Keratinocyte (primary cell): ENCODE data around the gene ZNF337. TPM values are rescaled to one million over a fixed set of nuclear protein-coding genes. Genes with fewer than 3 reads are reported as not detected.
"Not testable (repeated sequence)": the region's sequence is repeated elsewhere in the genome, so short reads cannot be mapped to it uniquely, and the experiment has no call there.

Experiments used
- DNase-seq: peaks from one replicate; pipeline ENCODE4 v3.0.0-alpha.2; 2011; ENCODE audit warnings: low read depth, missing footprints, low spot score
- FAIRE-seq: peaks from 2 replicates; lab custom pipeline; 2011; peaks lifted over from hg19 to GRCh38; lab: Jason Lieb, UNC
- H2AFZ ChIP-seq: 2 replicates; pipeline ENCODE4 v1.6.0; 2012; ENCODE audit warnings: low read length, control low read depth, inconsistent platforms; ENCODE audit not compliant: control insufficient read depth
- H3K27ac ChIP-seq: 2 replicates; pipeline ENCODE4 v1.5.1; 2011; ENCODE audit warnings: low read length; ENCODE audit not compliant: control insufficient read depth, insufficient read depth
- H3K27me3 ChIP-seq: 3 replicates; pipeline ENCODE4 v1.6.0; 2011; ENCODE audit warnings: low read length; ENCODE audit not compliant: control insufficient read depth, insufficient read depth; ENCODE audit errors: extremely low read depth
- H3K36me3 ChIP-seq, 2 experiments: 2 replicates in 1 of 2; 3 replicates in 1 of 2; pipeline ENCODE4 v1.5.1; 2011; ENCODE audit warnings: low read length in 2 of 2, mild to moderate bottlenecking in 1 of 2; ENCODE audit not compliant: control insufficient read depth in 2 of 2, insufficient read depth in 2 of 2; ENCODE audit errors: extremely low read depth in 1 of 2
- H3K4me1 ChIP-seq: 3 replicates; pipeline ENCODE4 v1.5.1; 2011; ENCODE audit warnings: low read length; ENCODE audit not compliant: control insufficient read depth, insufficient read depth; ENCODE audit errors: extremely low read depth
- H3K4me2 ChIP-seq: 3 replicates; pipeline ENCODE4 v1.6.0; 2011; ENCODE audit warnings: low read depth, low read length; ENCODE audit not compliant: control insufficient read depth, insufficient read depth; ENCODE audit errors: extremely low read depth
- H3K4me3 ChIP-seq, 3 experiments: fragments of 200-600 bp in 1 of 3; sonication (generic) in 1 of 3; 2 replicates in 2 of 3; 3 replicates in 1 of 3; pipeline ENCODE4 v1.5.1; 2011 to 2016; ENCODE audit warnings: low read length in 3 of 3, mild to moderate bottlenecking in 3 of 3, control low read depth in 2 of 3, inconsistent platforms in 1 of 3, low read depth in 1 of 3, mixed read lengths in 1 of 3, mixed run types in 1 of 3, moderate library complexity in 1 of 3; ENCODE audit not compliant: control insufficient read depth in 2 of 3, insufficient read depth in 2 of 3; ENCODE audit errors: extremely low read depth in 1 of 3
- H3K79me2 ChIP-seq: 2 replicates; pipeline ENCODE4 v1.6.0; 2012; ENCODE audit warnings: low read length; ENCODE audit not compliant: control insufficient read depth, insufficient read depth
- H3K9ac ChIP-seq: 3 replicates; pipeline ENCODE4 v1.6.0; 2011; ENCODE audit warnings: low read length; ENCODE audit not compliant: control insufficient read depth, insufficient read depth; ENCODE audit errors: extremely low read depth
- H3K9me1 ChIP-seq: 3 replicates; pipeline ENCODE4 v1.6.0; 2011; ENCODE audit warnings: low read length; ENCODE audit not compliant: control insufficient read depth, insufficient read depth; ENCODE audit errors: extremely low read depth
- H3K9me3 ChIP-seq: 2 replicates; pipeline ENCODE4 v1.5.1; 2012; ENCODE audit warnings: low read depth, low read length; ENCODE audit not compliant: control insufficient read depth
- H4K20me1 ChIP-seq: 3 replicates; pipeline ENCODE4 v1.6.0; 2011; ENCODE audit warnings: low read length; ENCODE audit not compliant: control insufficient read depth, insufficient read depth; ENCODE audit errors: extremely low read depth
- EZH2 ChIP-seq: IDR thresholded peaks from one replicate; pipeline ENCODE4 v1.6.1; 2012; ENCODE audit warnings: inconsistent platforms, mild to moderate bottlenecking, low read length, moderate library complexity
- dilution Hi-C: fragments of 300-500 bp; cut with MboI; formaldehyde crosslinking; loops from one replicate; pipeline ENCODE4 v1.7.0; 2020; ENCODE audit warnings: low sequenced_read_pairs; ENCODE audit not compliant: extremely low pct_ligation_motif_present
- polyA plus RNA-seq, 5 experiments: library from polyadenylated mRNA; depleted of rRNA in 3 of 5; stranded (reverse) in 3 of 5; stranded (forward) in 1 of 5; unstranded in 1 of 5; fragments of >200 nt; gene quantifications; 1 replicate in 1 of 5; 2 replicates in 3 of 5; 3 replicates in 1 of 5; pipeline versions ENCODE4 v1.2.1 to v1.2.3, GENCODE V29; 2011 to 2012; ENCODE audit warnings: missing spikeins in 2 of 5, low read depth in 1 of 5, low replicate concordance in 1 of 5
- TF ChIP-seq, protein P1 (sequence below), 3 experiments: IDR thresholded peaks in 1 of 3; conservative IDR thresholded peaks in 1 of 3; optimal IDR thresholded peaks in 1 of 3; 2 replicates in 2 of 3; 3 replicates in 1 of 3; pipeline versions ENCODE3 to v1.5.1; 2011; ENCODE audit warnings: low read length in 3 of 3, mild to moderate bottlenecking in 3 of 3, moderate library complexity in 2 of 3, control low read depth in 1 of 3, inconsistent platforms in 1 of 3; ENCODE audit not compliant: insufficient read depth in 2 of 3; ENCODE audit errors: extremely low read depth in 1 of 3

Gene ZNF337
- polyA plus RNA-seq, 1 donor (not counting 4 experiments of a cell fraction or from before 2014, with no cell fraction given): 15.9 TPM

DNA sequence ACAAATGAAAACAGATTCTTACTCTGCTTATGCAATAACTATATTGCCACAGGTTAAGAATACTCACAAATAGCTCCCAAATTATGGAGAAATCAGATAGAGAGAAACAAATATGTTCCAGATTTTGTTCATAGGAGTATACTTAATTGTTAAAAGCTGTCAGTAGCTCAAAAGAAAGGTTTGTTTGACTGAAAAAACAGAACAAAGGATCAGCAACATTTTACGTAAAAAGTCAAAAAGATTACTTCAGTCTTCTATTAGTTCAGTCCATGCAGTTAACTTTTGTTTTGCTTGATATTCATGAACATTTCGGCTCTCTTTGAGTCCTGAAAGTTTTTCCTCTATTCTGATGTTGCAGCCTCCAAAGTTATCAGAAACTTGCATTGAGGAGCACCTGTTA is 59.4 kb downstream of the ZNF337 start:
- TF ChIP-seq EZH2: no peak
- TF ChIP-seq, protein P1, sequence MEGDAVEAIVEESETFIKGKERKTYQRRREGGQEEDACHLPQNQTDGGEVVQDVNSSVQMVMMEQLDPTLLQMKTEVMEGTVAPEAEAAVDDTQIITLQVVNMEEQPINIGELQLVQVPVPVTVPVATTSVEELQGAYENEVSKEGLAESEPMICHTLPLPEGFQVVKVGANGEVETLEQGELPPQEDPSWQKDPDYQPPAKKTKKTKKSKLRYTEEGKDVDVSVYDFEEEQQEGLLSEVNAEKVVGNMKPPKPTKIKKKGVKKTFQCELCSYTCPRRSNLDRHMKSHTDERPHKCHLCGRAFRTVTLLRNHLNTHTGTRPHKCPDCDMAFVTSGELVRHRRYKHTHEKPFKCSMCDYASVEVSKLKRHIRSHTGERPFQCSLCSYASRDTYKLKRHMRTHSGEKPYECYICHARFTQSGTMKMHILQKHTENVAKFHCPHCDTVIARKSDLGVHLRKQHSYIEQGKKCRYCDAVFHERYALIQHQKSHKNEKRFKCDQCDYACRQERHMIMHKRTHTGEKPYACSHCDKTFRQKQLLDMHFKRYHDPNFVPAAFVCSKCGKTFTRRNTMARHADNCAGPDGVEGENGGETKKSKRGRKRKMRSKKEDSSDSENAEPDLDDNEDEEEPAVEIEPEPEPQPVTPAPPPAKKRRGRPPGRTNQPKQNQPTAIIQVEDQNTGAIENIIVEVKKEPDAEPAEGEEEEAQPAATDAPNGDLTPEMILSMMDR (optimal IDR thresholded peaks at IDR 0.05 in 1 of 3, IDR thresholded peaks at IDR 0.05 in 1 of 3, conservative IDR thresholded peaks at IDR 0.05 in 1 of 3; ENCODE audit: extremely low read depth in 1 of 3, insufficient read depth in 2 of 3, low read length in 3 of 3): no peak
- Histone ChIP-seq H3K9me1 (no peaks in the 10 kb centered on the region), H3K79me2 (no peaks in the 10 kb centered on the region), H4K20me1 (no peaks in the 10 kb centered on the region), H3K4me3 (no peak overlapping the region), H3K9me3 (no peaks in the 10 kb centered on the region), H3K27me3 (no peaks in the 10 kb centered on the region), H3K4me1 (peaks cover 14% of the 10 kb centered on the region), H2AFZ (no peak overlapping the region), H3K9ac (no peak overlapping the region), H3K36me3 (no peaks in the 10 kb centered on the region), H3K4me2 (no peak overlapping the region), H3K27ac (no peak overlapping the region)
- dilution Hi-C loops: no loop called here
- DNase-seq: no peak
- FAIRE-seq: no peak

GRCh38 chr20:25632940-25633790 is 63.5 kb downstream of the ZNF337 start:
- dilution Hi-C loops: no loop called here

GRCh38 chr20:25630615-25631014 is 66.0 kb downstream of the ZNF337 start:
- H3K27ac ChIP-seq, H3K9ac ChIP-seq, H4K20me1 ChIP-seq, H3K9me3 ChIP-seq, H3K9me1 ChIP-seq, H3K36me3 ChIP-seq, H3K4me3 ChIP-seq, H3K27me3 ChIP-seq, H3K79me2 ChIP-seq, H3K4me2 ChIP-seq, H2AFZ ChIP-seq, DNase-seq, FAIRE-seq, dilution Hi-C loops: not testable (repeated sequence)
- peaks cover 15% of the 10 kb centered on the region for H3K4me1 ChIP-seq

More at GRCh38 chr20:25632940-25633790, 63.5 kb downstream of the ZNF337 start:
- no peak overlapping the region for H3K4me3 ChIP-seq
- no peaks in the 10 kb centered on the region for H3K27me3 ChIP-seq
- H3K9me3 ChIP-seq: no peaks in the 10 kb centered on the region
- no peaks in the 10 kb centered on the region for H3K36me3 ChIP-seq
- no peaks in the 10 kb centered on the region for H3K9me1 ChIP-seq
- TF ChIP-seq, protein P1 (optimal IDR thresholded peaks at IDR 0.05 in 1 of 3, IDR thresholded peaks at IDR 0.05 in 1 of 3, conservative IDR thresholded peaks at IDR 0.05 in 1 of 3; ENCODE audit: extremely low read depth in 1 of 3, insufficient read depth in 2 of 3, low read length in 3 of 3): no peak
- TF ChIP-seq EZH2: no peak
- peak overlapping the region; percentile 57 for H3K27ac ChIP-seq
- peaks cover 15% of the 10 kb centered on the region for H3K4me1 ChIP-seq
- peak; percentile 57 for DNase-seq
- peak; percentile 73 for FAIRE-seq
- H3K4me2 ChIP-seq: peak overlapping the region; percentile 71
- no peaks in the 10 kb centered on the region for H3K79me2 ChIP-seq
- no peak overlapping the region for H2AFZ ChIP-seq
- H4K20me1 ChIP-seq: no peaks in the 10 kb centered on the region
- H3K9ac ChIP-seq: no peak overlapping the region
